UCSD-AML1 (cell line): ENCODE measurements around the gene KCNE2.
"Not testable (repeated sequence)": the region's sequence is repeated elsewhere in the genome, so short reads cannot be mapped to it uniquely, and the experiment has no call there.

ENCODE experiments used
- DNase-seq: peaks from one replicate; lab custom pipeline; 2025; ENCODE audit not compliant: unreplicated experiment; lab: John Stamatoyannopoulos, UW

The KCNE2 gene

DNA sequence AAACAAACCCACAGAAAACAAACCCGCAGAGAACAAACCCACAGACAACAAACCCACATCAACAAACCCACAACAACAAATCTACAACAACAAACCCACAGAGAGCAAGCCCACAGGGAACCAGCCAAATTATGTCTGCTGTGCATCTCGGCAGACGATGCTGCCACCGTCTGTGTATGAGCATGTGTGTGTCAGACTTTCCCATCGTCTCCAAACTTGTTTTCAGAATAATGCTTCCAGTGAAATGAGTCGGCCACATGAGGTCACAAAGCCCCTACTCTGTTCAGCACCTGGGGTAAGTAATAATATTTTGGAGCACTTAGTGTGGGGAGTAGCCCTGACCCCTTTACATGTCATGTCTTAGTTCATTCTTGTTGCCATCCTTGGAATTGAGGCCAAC, 42.3 kb downstream of the KCNE2 start:
- not testable (repeated sequence) for DNase-seq

DNA sequence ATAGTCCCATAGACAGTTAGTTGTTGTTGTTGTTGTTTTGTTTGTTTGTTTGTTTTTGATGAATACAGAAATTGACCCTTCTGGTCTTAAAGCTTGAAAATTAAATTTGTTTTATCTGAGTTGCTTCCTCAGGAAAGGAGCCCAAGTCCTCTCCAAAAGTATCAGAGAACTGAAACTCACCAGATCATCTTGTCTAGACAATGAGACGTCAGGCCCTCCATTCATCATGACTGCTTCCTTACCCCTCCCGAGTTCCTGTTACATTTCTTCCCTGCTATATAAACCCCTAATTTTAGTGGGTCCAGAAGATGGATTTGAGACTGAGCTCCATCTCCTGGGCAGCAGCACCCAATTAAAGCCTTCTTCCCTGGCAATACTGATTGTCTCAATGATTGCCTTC, 42.9 kb downstream of the KCNE2 start:
- DNase-seq, result not testable (repeated sequence)

DNA sequence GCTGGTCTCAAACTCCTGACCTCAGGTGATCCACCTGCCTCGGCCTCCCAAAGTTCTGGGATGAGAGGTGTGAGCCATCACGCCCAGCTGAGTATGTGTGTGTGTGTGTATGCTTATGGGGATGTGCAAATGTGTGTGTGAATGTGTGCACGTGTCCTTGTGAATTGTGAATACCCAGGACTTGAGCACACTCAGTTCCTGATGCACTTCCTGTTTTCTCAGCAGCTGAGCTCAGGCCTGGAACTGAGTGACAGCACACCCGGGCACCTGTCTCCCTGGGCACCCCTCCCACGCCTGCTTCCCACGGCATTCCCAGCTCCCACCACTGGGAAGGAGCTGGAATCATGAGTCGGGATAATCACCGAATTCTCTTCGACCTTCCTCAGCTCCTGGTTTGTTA, 43.5 kb downstream of the KCNE2 start:
- not testable (repeated sequence) for DNase-seq

DNA sequence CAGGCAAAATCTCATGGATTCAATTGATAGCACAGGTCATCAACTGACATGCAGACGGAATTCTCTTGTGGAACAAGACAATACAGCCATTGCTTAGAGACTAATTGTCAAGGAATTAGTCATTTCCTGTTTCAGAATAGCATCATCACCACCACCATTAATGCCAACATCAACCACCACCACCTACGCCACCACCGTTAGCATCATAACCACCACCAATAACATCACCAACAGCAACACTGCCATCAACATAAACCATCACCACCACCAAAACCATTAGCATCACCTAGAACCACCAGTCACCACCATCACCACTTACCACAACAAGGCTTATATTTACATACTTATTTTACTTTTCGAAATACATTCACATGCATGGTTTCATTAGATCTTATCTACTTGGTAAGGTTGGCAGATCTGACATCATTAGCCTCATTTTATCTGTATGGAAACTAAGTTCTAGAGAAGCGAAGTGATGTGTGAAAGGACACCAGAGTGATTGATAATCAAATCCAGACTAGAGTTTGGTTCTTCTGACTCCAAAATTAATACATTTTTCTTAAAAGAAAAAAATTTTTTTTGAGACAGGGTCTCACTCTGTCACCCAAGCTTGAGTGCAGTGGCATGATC, 53.8 kb downstream of the KCNE2 start:
- not testable (repeated sequence) for DNase-seq
